A549 (cell line): ENCODE measurements around the gene ARPC2.

Experiments
- MYC ChIP-seq: IDR thresholded peaks from 2 replicates; pipeline ENCODE4 v1.6.1; 2012; ENCODE audit warnings: mild to moderate bottlenecking, inconsistent platforms, low read length, improper control_type of control experiment, borderline replicate concordance
- SMC3 ChIP-seq: fragments of >200 bp; sonication (Bioruptor Twin); formaldehyde crosslinking; IDR thresholded peaks from 3 replicates; pipeline ENCODE4 v1.6.1; 2018; ENCODE audit warnings: inconsistent platforms
- TF ChIP-seq, protein P1 (sequence below): fragments of 250-450 bp; sonication (Bioruptor Pico); IDR thresholded peaks from 2 replicates; pipeline ENCODE4 v1.5.0; 2021; ENCODE audit warnings: mild to moderate bottlenecking, moderate library complexity, borderline replicate concordance

DNA sequence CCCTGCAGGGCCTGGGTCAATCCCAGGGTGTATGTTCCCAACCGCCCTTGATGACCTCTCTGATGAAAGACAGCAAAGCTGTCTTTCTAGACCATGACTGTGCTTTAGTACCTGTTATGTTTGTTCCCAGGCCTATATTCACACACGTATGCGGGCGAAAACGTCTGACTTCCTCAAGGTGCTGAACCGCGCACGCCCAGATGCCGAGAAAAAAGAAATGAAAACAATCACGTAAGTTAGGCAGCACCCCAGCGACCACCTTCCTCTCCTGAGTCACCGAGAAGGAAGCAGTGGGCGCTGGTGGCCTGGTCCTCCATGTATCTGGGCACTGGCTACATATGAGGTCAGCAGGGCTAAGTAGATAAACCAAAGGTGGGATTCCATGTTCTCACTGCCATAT is 32.7 kb downstream of the ARPC2 start:
- no peak for TF ChIP-seq SMC3
- TF ChIP-seq, protein P1, sequence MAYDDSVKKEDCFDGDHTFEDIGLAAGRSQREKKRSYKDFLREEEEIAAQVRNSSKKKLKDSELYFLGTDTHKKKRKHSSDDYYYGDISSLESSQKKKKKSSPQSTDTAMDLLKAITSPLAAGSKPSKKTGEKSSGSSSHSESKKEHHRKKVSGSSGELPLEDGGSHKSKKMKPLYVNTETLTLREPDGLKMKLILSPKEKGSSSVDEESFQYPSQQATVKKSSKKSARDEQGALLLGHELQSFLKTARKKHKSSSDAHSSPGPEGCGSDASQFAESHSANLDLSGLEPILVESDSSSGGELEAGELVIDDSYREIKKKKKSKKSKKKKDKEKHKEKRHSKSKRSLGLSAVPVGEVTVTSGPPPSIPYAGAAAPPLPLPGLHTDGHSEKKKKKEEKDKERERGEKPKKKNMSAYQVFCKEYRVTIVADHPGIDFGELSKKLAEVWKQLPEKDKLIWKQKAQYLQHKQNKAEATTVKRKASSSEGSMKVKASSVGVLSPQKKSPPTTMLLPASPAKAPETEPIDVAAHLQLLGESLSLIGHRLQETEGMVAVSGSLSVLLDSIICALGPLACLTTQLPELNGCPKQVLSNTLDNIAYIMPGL (CRISPR knock-in tag) = no peak
- TF ChIP-seq MYC = no peak
